HG02759 (cell line): ENCODE measurements around the gene TRIM41.
"Not testable (repeated sequence)": the region's sequence is repeated elsewhere in the genome, so short reads cannot be mapped to it uniquely, and the experiment has no call there.

ENCODE experiments used
- ATAC-seq: cut with Tn5 transposase; IDR thresholded peaks from one replicate; pipeline ENCODE4 v1.9.1; 2021; ENCODE audit warnings: mild to moderate bottlenecking, moderate library complexity; ENCODE audit not compliant: unreplicated experiment

TRIM41 gene

GRCh38 chr5:181245427-181246275, 22.6 kb downstream of the TRIM41 start:
- ATAC-seq = peak; percentile 5

- ATAC-seq = peak; percentile 54
Observed at GRCh38 chr5:181246276-181247049, 23.4 kb downstream of the TRIM41 start.

- no peak for ATAC-seq
Observed at GRCh38 chr5:181248277-181248676, 25.2 kb downstream of the TRIM41 start.

GRCh38 chr5:181255276-181255675, 32.2 kb downstream of the TRIM41 start:
- ATAC-seq = no peak

GRCh38 chr5:181255836-181256578, 32.9 kb downstream of the TRIM41 start:
- ATAC-seq = no peak

GRCh38 chr5:181258576-181258975, 35.5 kb downstream of the TRIM41 start:
- no peak for ATAC-seq

- no peak for ATAC-seq
Observed at GRCh38 chr5:181259283-181259682, 36.2 kb downstream of the TRIM41 start.

GRCh38 chr5:181259974-181260719, 37.1 kb downstream of the TRIM41 start:
- ATAC-seq = no peak

GRCh38 chr5:181260720-181261319, 37.7 kb downstream of the TRIM41 start, which contains the start of gene TRIM52:
Gene TRIM52, minus strand, starts transcription at chr5:181261143. Its CDS starts 330 bp downstream, at chr5:181260813.
- ATAC-seq = peak; percentile 85

- peak; percentile 62 for ATAC-seq
Observed at GRCh38 chr5:181261320-181262049, 38.4 kb downstream of the TRIM41 start.

GRCh38 chr5:181263633-181264032, 40.6 kb downstream of the TRIM41 start:
- ATAC-seq = no peak

- no peak for ATAC-seq
Observed at GRCh38 chr5:181265092-181265671, 42.1 kb downstream of the TRIM41 start.

- ATAC-seq = not testable (repeated sequence)
Observed at GRCh38 chr5:181267291-181267904, 44.3 kb downstream of the TRIM41 start.

- not testable (repeated sequence) for ATAC-seq
Observed at GRCh38 chr5:181267907-181268306, 44.8 kb downstream of the TRIM41 start.

GRCh38 chr5:181271081-181271480, 48.0 kb downstream of the TRIM41 start:
- ATAC-seq = no peak

GRCh38 chr5:181273433-181273744, 50.3 kb downstream of the TRIM41 start:
- not testable (repeated sequence) for ATAC-seq

- no peak for ATAC-seq
Observed at GRCh38 chr5:181280251-181280762, 57.2 kb downstream of the TRIM41 start.
